GM12878 (cell line): ENCODE measurements around the gene PLG.

Experiments
- CBX3 ChIP-seq: fragments of 200-600 bp; sonication (generic); IDR thresholded peaks from 2 replicates; pipeline ENCODE4 v1.6.1; 2016; ENCODE audit warnings: low read depth, borderline replicate concordance
- CTCF ChIP-seq, 3 experiments: IDR thresholded peaks in 2 of 3; conservative IDR thresholded peaks in 1 of 3; 2 replicates each; pipeline ENCODE4 v1.5.1; 2011; ENCODE audit warnings: low read depth in 3 of 3, low read length in 3 of 3, mild to moderate bottlenecking in 3 of 3, control low read depth in 2 of 3, moderate library complexity in 2 of 3, inconsistent platforms in 1 of 3, mixed read lengths in 1 of 3; ENCODE audit not compliant: control insufficient read depth in 2 of 3, insufficient read depth in 1 of 3; ENCODE audit errors: extremely low read depth in 1 of 3
- REST ChIP-seq: IDR thresholded peaks from 2 replicates; pipeline ENCODE4 v1.6.1; 2012; ENCODE audit warnings: mild to moderate bottlenecking, low read depth, low read length
- RFX5 ChIP-seq: IDR thresholded peaks from 2 replicates; pipeline ENCODE4 v1.6.1; 2011; ENCODE audit warnings: low read depth, low read length, improper control_type of control experiment
- SUZ12 ChIP-seq: fragments of 200-600 bp; sonication (generic); IDR thresholded peaks from one replicate; pipeline ENCODE4 v1.6.1; 2018; ENCODE audit warnings: antibody characterized with exemption, mild to moderate bottlenecking; ENCODE audit not compliant: unreplicated experiment
- TCF3 ChIP-seq: IDR thresholded peaks from 2 replicates; pipeline ENCODE4 v1.6.1; 2012; ENCODE audit warnings: low read depth, mild to moderate bottlenecking, low read length, borderline replicate concordance; ENCODE audit not compliant: insufficient read depth
- ZNF24 ChIP-seq: fragments of 450-650 bp; IDR thresholded peaks from 2 replicates; pipeline ENCODE4 v1.6.1; 2017; ENCODE audit warnings: antibody characterized with exemption, mild to moderate bottlenecking
- ZZZ3 ChIP-seq: IDR thresholded peaks from 2 replicates; pipeline ENCODE4 v1.6.1; 2011; ENCODE audit warnings: low read depth; ENCODE audit not compliant: control insufficient read depth, insufficient read length

- no peak for TF ChIP-seq ZNF24
- no peak for TF ChIP-seq ZZZ3
- no peak for TF ChIP-seq REST
- TF ChIP-seq RFX5: no peak
- TF ChIP-seq TCF3: no peak
- peak; percentile 78 to 95 (median 84); a peak in 5 of 6 replicates for TF ChIP-seq CTCF (IDR thresholded peaks at IDR 0.05 in 2 of 3, conservative IDR thresholded peaks at IDR 0.05 in 1 of 3; ENCODE audit: control insufficient read depth in 2 of 3, extremely low read depth in 1 of 3, insufficient read depth in 1 of 3, low read depth in 3 of 3, low read length in 3 of 3)
- TF ChIP-seq SUZ12: no peak
- TF ChIP-seq CBX3: no peak
These were observed 48.2 kb downstream of the PLG start for GRCh38 chr6:160750276-160750689.
